K562 (cell line): ENCODE measurements around the gene ME3. TPM values are rescaled to one million over a fixed set of nuclear protein-coding genes. Genes with fewer than 3 reads are reported as not detected.

Experiments
- ATAC-seq: fragments of 200-7000 bp; cut with Tn5 transposase; 3 replicates; pipeline ENCODE4 v1.9.1; 2020; ENCODE audit warnings: moderate library complexity
- BruUV-seq: library from RNA; stranded (reverse); fragments of 400-500 nt; replicated peaks from 2 replicates; lab custom pipeline; 2021; lab: Mats Ljungman, UMichigan
- CTCF ChIA-PET: fragments of 300-600 bp; formaldehyde crosslinking; extraction: SDS; loops from one replicate; lab custom pipeline; 2021; ENCODE audit warnings: low intra/inter-chr PET ratio; lab: Yijun Ruan, JAX
- POLR2A ChIA-PET: fragments of 300-600, 350-650 bp; sonication (Branson Sonifier 250); formaldehyde crosslinking; extraction: SDS; loops from one replicate; lab custom pipeline; 2021; ENCODE audit warnings: antibody characterized with exemption, inconsistent platforms; lab: Yijun Ruan, JAX
- DNase-seq, 4 experiments: peaks; one replicate each; pipeline versions ENCODE4 v3.0.0 to v3.0.0-alpha.2; 2011 to 2018; ENCODE audit warnings: low spot score in 3 of 4, mixed read lengths in 3 of 4; ENCODE audit errors: extremely low read depth in 1 of 4
- FAIRE-seq: peaks from 2 replicates; lab custom pipeline; 2011; peaks lifted over from hg19 to GRCh38; lab: Jason Lieb, UNC
- H2AFZ ChIP-seq: 2 replicates; pipeline ENCODE4 v1.6.0; 2011; ENCODE audit warnings: low read depth, low read length, control low read depth, inconsistent platforms
- H3K27ac ChIP-seq: fragments of 200-600 bp; 3 replicates; pipeline ENCODE4 v1.8.0; 2011; ENCODE audit warnings: low read depth, mild to moderate bottlenecking, control low read depth, inconsistent platforms, low read length, moderate library complexity, mixed read lengths; ENCODE audit errors: extremely low read depth
- H3K27me3 ChIP-seq, 2 experiments: fragments of 300-600 bp in 1 of 2; 2 replicates in 1 of 2; 3 replicates in 1 of 2; pipeline versions ENCODE4 v1.6.0 to v1.8.0; 2011; ENCODE audit warnings: inconsistent platforms in 2 of 2, low read length in 2 of 2, mild to moderate bottlenecking in 1 of 2, mixed read lengths in 1 of 2, moderate library complexity in 1 of 2; ENCODE audit not compliant: control insufficient read depth in 2 of 2, insufficient read depth in 2 of 2
- H3K36me3 ChIP-seq: fragments of 300-600 bp; 3 replicates; pipeline ENCODE4 v1.8.0; 2011; ENCODE audit warnings: mild to moderate bottlenecking, low read length, inconsistent platforms; ENCODE audit not compliant: control insufficient read depth, insufficient read depth
- H3K4me1 ChIP-seq, 2 experiments: fragments of 200-600 bp in 1 of 2; replicated peaks in 1 of 2; 2 replicates in 1 of 2; 3 replicates in 1 of 2; pipeline versions ENCODE4 v1.5.1 to v1.8.0; 2011; ENCODE audit warnings: inconsistent platforms in 2 of 2, low read length in 2 of 2, mild to moderate bottlenecking in 1 of 2, mixed read lengths in 1 of 2, moderate library complexity in 1 of 2; ENCODE audit not compliant: control insufficient read depth in 2 of 2, insufficient read depth in 2 of 2
- H3K4me2 ChIP-seq: 2 replicates; pipeline ENCODE4 v1.6.1; 2011; ENCODE audit warnings: low read length, control low read depth, inconsistent platforms, mixed read lengths; ENCODE audit not compliant: insufficient read depth
- H3K4me3 ChIP-seq: fragments of 200-600 bp; sonication (generic), shearing (Covaris generic); 2 replicates; pipeline ENCODE4 v1.5.1; 2016; ENCODE audit warnings: control low read depth, inconsistent platforms
- H3K79me2 ChIP-seq: fragments of 200-600 bp; 3 replicates; pipeline ENCODE4 v1.8.0; 2011; ENCODE audit warnings: low read length, inconsistent platforms; ENCODE audit not compliant: control insufficient read depth, insufficient read depth
- H3K9ac ChIP-seq, 2 experiments: 2 replicates each; pipeline versions ENCODE4 v1.6.0 to v1.6.1; 2011; ENCODE audit warnings: low read depth in 2 of 2, low read length in 2 of 2, control low read depth in 1 of 2, inconsistent platforms in 1 of 2, mild to moderate bottlenecking in 1 of 2, mixed read lengths in 1 of 2; ENCODE audit not compliant: insufficient read depth in 1 of 2
- H3K9me1 ChIP-seq: one replicate; pipeline ENCODE4 v1.6.0; 2011; ENCODE audit warnings: inconsistent platforms, mild to moderate bottlenecking, low read length, moderate library complexity; ENCODE audit not compliant: control insufficient read depth, insufficient read depth
- H3K9me3 ChIP-seq: replicated peaks from 2 replicates; pipeline ENCODE4 v1.5.1; 2011; ENCODE audit warnings: low read depth, low read length, inconsistent platforms; ENCODE audit not compliant: control insufficient read depth, insufficient read depth
- H4K20me1 ChIP-seq: replicated peaks from 2 replicates; pipeline ENCODE4 v1.6.1; 2011; ENCODE audit warnings: low read length, inconsistent platforms, mixed read lengths; ENCODE audit not compliant: control insufficient read depth, insufficient read depth
- CBFA2T2 ChIP-seq: fragments of 450-650 bp; conservative IDR thresholded peaks from 2 replicates; pipeline ENCODE4 v1.6.1; 2017; ENCODE audit warnings: mild to moderate bottlenecking
- ESRRA ChIP-seq: fragments of 450-650 bp; IDR thresholded peaks from 2 replicates; pipeline ENCODE4 v1.6.1; 2014; ENCODE audit warnings: low read depth, mild to moderate bottlenecking, moderate library complexity, borderline replicate concordance
- JUN ChIP-seq, 2 experiments: sonication (generic) in 1 of 2; formaldehyde crosslinking in 1 of 2; IDR thresholded peaks; 2 replicates each; pipeline versions ENCODE4 v1.6.1 to v1.8.0; 2012 to 2022; ENCODE audit warnings: borderline replicate concordance in 2 of 2, mild to moderate bottlenecking in 2 of 2, improper control_type of control experiment in 1 of 2, low read depth in 1 of 2, low read length in 1 of 2, missing genetic modification reagents in 1 of 2
- PBX2 ChIP-seq, 2 experiments: IDR thresholded peaks in 1 of 2; conservative IDR thresholded peaks in 1 of 2; 2 replicates each; pipeline ENCODE4 v1.6.1; 2016; ENCODE audit warnings: low read depth in 2 of 2, mild to moderate bottlenecking in 1 of 2, missing compliant biosample characterization in 1 of 2, missing genetic modification characterization in 1 of 2, moderate library complexity in 1 of 2
- RBM25 ChIP-seq: fragments of 200-400 bp; formaldehyde crosslinking; IDR thresholded peaks from 2 replicates; pipeline ENCODE4 v1.6.1; 2018; ENCODE audit warnings: low read length, low read depth, moderate library complexity; ENCODE audit not compliant: severe bottlenecking
- TEAD1 ChIP-seq, 2 experiments: fragments of 450-650 bp in 1 of 2; sonication (generic) in 1 of 2; formaldehyde crosslinking; IDR thresholded peaks; 2 replicates each; pipeline versions ENCODE4 v1.4.0 to v1.8.0; 2020 to 2022; ENCODE audit warnings: mild to moderate bottlenecking in 2 of 2, missing genetic modification reagents in 1 of 2
- WGBS: fragments of 100-300 bp; shearing (Covaris generic); methylation state at CpG from one replicate; pipeline ENCODE4 v1.1.6; 2016; ENCODE audit warnings: low coverage, mixed read lengths; ENCODE audit not compliant: insufficient coverage; ENCODE audit errors: missing lambda C conversion rate; 5-methylcytosine and 5-hydroxymethylcytosine counted together
- in situ Hi-C: fragments of 300-500 bp; cut with MboI; formaldehyde crosslinking; loops from 4 replicates; pipeline ENCODE4 v1.15.0; 2018; ENCODE audit warnings: inconsistent platforms, mixed read lengths
- intact Hi-C: fragments of 100-400 bp; cut with micrococcal nuclease; formaldehyde crosslinking; loops from 2 replicates; pipeline ENCODE4 v1.14.2; 2022
- polyA plus RNA-seq, 8 experiments: library from polyadenylated mRNA; depleted of rRNA in 4 of 8; stranded (reverse) in 5 of 8; unstranded in 3 of 8; fragments of >200 nt; fragmentation: Nextera tagmentation in 2 of 8; fragmentation: Illumina TruSeq in 1 of 8; extraction: Ambion mirVana in 2 of 8; extraction: Trizol in 1 of 8; gene quantifications; 2 replicates each; pipeline versions ENCODE4 v1.2.1 to v1.2.3, GENCODE V29; 2011 to 2014; ENCODE audit warnings: inconsistent platforms in 1 of 8, missing spikeins in 1 of 8
- total RNA-seq, 7 experiments: library from RNA; depleted of rRNA in 6 of 7; stranded (reverse); fragments of >200 nt in 6 of 7; fragmentation: Illumina TruSeq in 2 of 7; extraction: Trizol in 2 of 7; gene quantifications; 2 replicates each; pipeline versions ENCODE4 v1.2.1 to v1.2.3, GENCODE V29; 2011 to 2021; ENCODE audit warnings: low replicate concordance in 1 of 7

ME3 gene
- total and polyA plus RNA-seq, 9 of the 15 experiments (the other 6 are each of a cell fraction or from before 2014, with no cell fraction given), result not detected

GRCh38 chr11:86524620-86525352, 147.6 kb downstream of the ME3 start (continued):
- peak; percentile 85 for TF ChIP-seq RBM25
- TF ChIP-seq CBFA2T2, result no peak
- TF ChIP-seq ESRRA, result peak; percentile 32; the same call in 1 of the 2 replicates

GRCh38 chr11:86523738-86524619, 148.4 kb downstream of the ME3 start:
- Histone ChIP-seq H3K9me3 (no peaks in the 10 kb centered on the region), H3K4me1 (peaks cover 3 to 33% of the 10 kb centered on the region in 2 experiments; a peak in 4 of 5 replicates), H3K4me2 (no peak overlapping the region), H3K27ac (no peak overlapping the region), H3K79me2 (no peaks in the 10 kb centered on the region), H3K9me1 (no peaks in the 10 kb centered on the region), H3K27me3 (no peaks in the 10 kb centered on the region), H3K9ac (no peak overlapping the region), H3K36me3 (no peaks in the 10 kb centered on the region), H4K20me1 (no peaks in the 10 kb centered on the region), H3K4me3 (no peak overlapping the region), H2AFZ (0 out of 2 replicates have a peak overlapping the region, but pooled peaks have one; percentile 4)
- CTCF ChIA-PET, result no interaction called here
- POLR2A ChIA-PET, result no interaction called here
- FAIRE-seq (no peak), ATAC-seq (no peak), DNase-seq (peak in 3 of 4 experiments; percentile 46 to 67 (median 67))
- BruUV-seq, result no TSS peak
- in situ Hi-C loops (no loop called here), intact Hi-C loops (no loop called here)
- WGBS, result 8% methylated on average over 5 of the region's 5 CpGs
- TF ChIP-seq TEAD1 (CRISPR knock-in tag; IDR thresholded peaks at IDR 0.05), result 0 out of 4 replicates have a peak, but pooled peaks of 1 of the 2 experiments have one; percentile 22
- peak; percentile 93 for TF ChIP-seq JUN (IDR thresholded peaks at IDR 0.05; ENCODE audit: borderline replicate concordance, low read depth, low read length)
- TF ChIP-seq JUN (CRISPR knock-in tag; IDR thresholded peaks at IDR 0.05; ENCODE audit: borderline replicate concordance), result no peak
- no peak for TF ChIP-seq PBX2 (CRISPR knock-in tag; IDR thresholded peaks at IDR 0.05; ENCODE audit: low read depth)
- peak; percentile 28; the same call in 1 of the 2 replicates for TF ChIP-seq PBX2 (tag; conservative IDR thresholded peaks at IDR 0.05; ENCODE audit: low read depth)
